SU-DHL-6 (cell line): ENCODE data around the gene CLASP1.

Experiments used
- CTCF ChIP-seq: fragments of 200-600 bp; sonication (generic); IDR thresholded peaks from one replicate; pipeline ENCODE4 v1.5.1; 2017; ENCODE audit warnings: antibody characterized with exemption, mild to moderate bottlenecking, low read length, moderate library complexity; ENCODE audit not compliant: insufficient read depth, poor library complexity, severe bottlenecking
- EZH2phosphoT487 ChIP-seq: fragments of 200-600 bp; sonication (generic), shearing (Covaris generic); conservative IDR thresholded peaks from 2 replicates; pipeline ENCODE4 v1.6.1; 2018; ENCODE audit warnings: mild to moderate bottlenecking, antibody characterized with exemption, low read length, moderate library complexity, mixed read lengths

- TF ChIP-seq CTCF = no peak
- TF ChIP-seq EZH2phosphoT487 = no peak
Measured at GRCh38 chr2:121579309-121579708, 70.0 kb downstream of the CLASP1 start.
